Neural cell (in vitro differentiated cells): Measurements from ENCODE around the gene TNKS1BP1. TPM values are rescaled to one million over a fixed set of nuclear protein-coding genes. Genes with fewer than 3 reads are reported as not detected.
A peak's percentile ranks its signal among the peaks of the same experiment; 100 is the strongest.

ENCODE experiments used
- H2AFZ ChIP-seq: fragments of 200-600, 300-800 bp; sonication (generic), shearing (Covaris generic); 2 replicates; pipeline ENCODE4 v1.6.0; 2014; ENCODE audit warnings: low read depth, mild to moderate bottlenecking, antibody characterized with exemption, low read length, moderate library complexity
- H3F3A ChIP-seq: fragments of 200-600 bp; shearing (Covaris generic); 2 replicates; pipeline ENCODE4 v1.6.1; 2016; ENCODE audit warnings: mild to moderate bottlenecking, moderate library complexity, mixed read lengths, antibody characterized with exemption, low read length; ENCODE audit not compliant: insufficient read depth, poor library complexity, severe bottlenecking
- H3K27ac ChIP-seq: fragments of 200-600, 300-800 bp; sonication (generic), shearing (Covaris generic); 2 replicates; pipeline ENCODE4 v1.5.1; 2014; ENCODE audit warnings: mild to moderate bottlenecking, low read length, moderate library complexity
- H3K27me3 ChIP-seq: fragments of 300-800, 200-600 bp; sonication (generic), shearing (Covaris generic); 2 replicates; pipeline ENCODE4 v1.6.0; 2014; ENCODE audit warnings: mild to moderate bottlenecking, low read depth, low read length, moderate library complexity; ENCODE audit not compliant: insufficient read depth
- H3K36me3 ChIP-seq: fragments of 300-800, 200-600 bp; sonication (generic), shearing (Covaris generic); 2 replicates; pipeline ENCODE4 v1.5.1; 2014; ENCODE audit warnings: mild to moderate bottlenecking, antibody characterized with exemption, low read length, moderate library complexity; ENCODE audit not compliant: insufficient read depth
- H3K4me2 ChIP-seq: fragments of 300-800, 200-600 bp; sonication (generic), shearing (Covaris generic); 2 replicates; pipeline ENCODE4 v1.6.0; 2014; ENCODE audit warnings: mild to moderate bottlenecking, low read length
- H3K4me3 ChIP-seq: fragments of 300-800, 200-600 bp; sonication (generic), shearing (Covaris generic); 2 replicates; pipeline ENCODE4 v1.5.1; 2014; ENCODE audit warnings: mild to moderate bottlenecking, low read length, moderate library complexity
- H3K79me2 ChIP-seq: fragments of 200-600 bp; shearing (Covaris generic); replicated peaks from 2 replicates; pipeline ENCODE4 v1.6.0; 2014; ENCODE audit warnings: mild to moderate bottlenecking, low read length, moderate library complexity; ENCODE audit not compliant: insufficient read depth
- H3K9ac ChIP-seq: fragments of 300-800, 200-600 bp; sonication (generic), shearing (Covaris generic); 2 replicates; pipeline ENCODE4 v1.6.1; 2016; ENCODE audit warnings: mild to moderate bottlenecking, low read length, mixed read lengths
- H3K9me2 ChIP-seq: fragments of 200-600 bp; shearing (Covaris generic); 2 replicates; pipeline ENCODE4 v1.6.1; 2016; ENCODE audit warnings: mild to moderate bottlenecking, low read length, mixed read lengths; ENCODE audit not compliant: insufficient read depth
- H3K9me3 ChIP-seq: fragments of 200-600, 300-800 bp; sonication (generic), shearing (Covaris generic); 2 replicates; pipeline ENCODE4 v1.6.1; 2016; ENCODE audit warnings: mild to moderate bottlenecking, mixed run types, low read length, moderate library complexity, mixed read lengths
- H4K20me1 ChIP-seq: fragments of 200-600 bp; shearing (Covaris generic); 2 replicates; pipeline ENCODE4 v1.6.1; 2016; ENCODE audit warnings: mild to moderate bottlenecking, mixed run types; ENCODE audit not compliant: insufficient read depth
- CTCF ChIP-seq: fragments of 450-650 bp; IDR thresholded peaks from 2 replicates; pipeline ENCODE4 v1.5.1; 2014; ENCODE audit warnings: antibody characterized with exemption, mild to moderate bottlenecking, moderate library complexity; ENCODE audit not compliant: poor library complexity, severe bottlenecking
- EP300 ChIP-seq: fragments of 450-650 bp; conservative IDR thresholded peaks from 2 replicates; pipeline ENCODE4 v1.6.1; 2014; ENCODE audit warnings: antibody characterized with exemption, mild to moderate bottlenecking, moderate library complexity; ENCODE audit not compliant: poor library complexity, severe bottlenecking
- EZH2 ChIP-seq: fragments of 200-600, 300-800 bp; shearing (Covaris generic), sonication (generic); IDR thresholded peaks from 2 replicates; pipeline ENCODE4 v1.6.1; 2014; ENCODE audit warnings: antibody characterized with exemption, low read length, borderline replicate concordance, mild to moderate bottlenecking; ENCODE audit not compliant: insufficient read depth, poor library complexity, severe bottlenecking
- MXI1 ChIP-seq: fragments of 450-650 bp; conservative IDR thresholded peaks from 2 replicates; pipeline ENCODE4 v1.6.1; 2014; ENCODE audit warnings: antibody characterized with exemption, mild to moderate bottlenecking; ENCODE audit not compliant: poor library complexity, severe bottlenecking
- POLR2AphosphoS5 ChIP-seq: IDR thresholded peaks from 2 replicates; pipeline ENCODE4 v1.6.1; 2012
- RAD21 ChIP-seq: fragments of 450-650 bp; conservative IDR thresholded peaks from 2 replicates; pipeline ENCODE4 v1.6.1; 2014; ENCODE audit warnings: antibody characterized with exemption, mild to moderate bottlenecking, moderate library complexity
- SMC3 ChIP-seq: fragments of 450-650 bp; conservative IDR thresholded peaks from 2 replicates; pipeline ENCODE4 v1.6.1; 2014; ENCODE audit warnings: antibody characterized with exemption, mild to moderate bottlenecking, moderate library complexity; ENCODE audit not compliant: poor library complexity
- TAF1 ChIP-seq: IDR thresholded peaks from 2 replicates; pipeline ENCODE4 v1.6.1; 2012; ENCODE audit warnings: low read depth
- polyA plus RNA-seq: library from polyadenylated mRNA; depleted of rRNA; stranded (reverse); fragments of >200 nt; gene quantifications from 2 replicates; pipeline ENCODE4 v1.2.3, GENCODE V29; 2014
- TF ChIP-seq, protein P1 (sequence below): IDR thresholded peaks from 2 replicates; pipeline ENCODE4 v1.6.1; 2012; ENCODE audit warnings: borderline replicate concordance

TNKS1BP1 gene
- polyA plus RNA-seq, 1 donor from 2014 or later: 8.9 TPM

DNA sequence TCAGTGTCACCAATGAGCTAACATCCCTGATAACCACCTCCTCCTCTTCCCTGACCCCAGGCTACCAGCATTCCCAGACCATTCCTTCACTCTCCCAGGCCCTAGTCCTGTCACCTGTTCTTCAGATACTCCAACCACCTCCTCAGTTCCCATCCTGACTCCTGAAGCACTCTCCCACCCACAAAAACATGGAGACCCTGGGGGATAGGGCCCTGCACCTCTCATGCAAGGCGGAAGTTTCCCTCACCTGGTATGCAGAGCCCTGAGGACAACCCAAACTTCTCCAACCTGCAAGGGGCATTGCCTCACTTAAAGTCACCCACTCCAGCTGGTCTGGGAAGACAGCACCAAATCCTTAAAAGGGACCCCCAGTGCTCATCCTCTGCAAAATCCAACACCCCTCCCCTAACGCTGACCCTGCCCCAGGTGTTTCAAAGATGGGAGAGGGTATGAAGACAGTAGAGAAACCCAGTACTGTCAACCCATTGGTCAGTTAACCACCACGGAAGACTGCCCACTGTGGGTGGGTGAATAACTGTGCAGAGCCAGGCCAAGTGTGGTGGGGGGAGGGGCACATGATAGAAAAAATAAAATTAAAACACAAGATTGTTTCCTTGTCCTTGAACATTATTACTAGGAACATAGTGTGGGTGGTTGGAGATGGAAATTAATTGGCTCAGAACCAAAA lies 1.4 kb downstream of the TNKS1BP1 start:
- Histone ChIP-seq H3K27me3 (no peaks in the 10 kb centered on the region), H3K9me3 (no peaks in the 10 kb centered on the region), H3K27ac (peak overlapping the region; percentile 79), H4K20me1 (no peaks in the 10 kb centered on the region), H2AFZ (no peak overlapping the region), H3K79me2 (peaks cover 30% of the 10 kb centered on the region), H3K36me3 (peaks cover 6% of the 10 kb centered on the region), H3K4me2 (peak overlapping the region; percentile 80), H3K9ac (peak overlapping the region; percentile 84), H3F3A (peaks cover 3% of the 10 kb centered on the region), H3K9me2 (no peaks in the 10 kb centered on the region), H3K4me3 (peak overlapping the region; percentile 92)
- TF ChIP-seq TAF1: no peak
- no peak for TF ChIP-seq RAD21
- TF ChIP-seq MXI1: no peak
- no peak for TF ChIP-seq CTCF
- TF ChIP-seq EP300: no peak
- TF ChIP-seq, protein P1, sequence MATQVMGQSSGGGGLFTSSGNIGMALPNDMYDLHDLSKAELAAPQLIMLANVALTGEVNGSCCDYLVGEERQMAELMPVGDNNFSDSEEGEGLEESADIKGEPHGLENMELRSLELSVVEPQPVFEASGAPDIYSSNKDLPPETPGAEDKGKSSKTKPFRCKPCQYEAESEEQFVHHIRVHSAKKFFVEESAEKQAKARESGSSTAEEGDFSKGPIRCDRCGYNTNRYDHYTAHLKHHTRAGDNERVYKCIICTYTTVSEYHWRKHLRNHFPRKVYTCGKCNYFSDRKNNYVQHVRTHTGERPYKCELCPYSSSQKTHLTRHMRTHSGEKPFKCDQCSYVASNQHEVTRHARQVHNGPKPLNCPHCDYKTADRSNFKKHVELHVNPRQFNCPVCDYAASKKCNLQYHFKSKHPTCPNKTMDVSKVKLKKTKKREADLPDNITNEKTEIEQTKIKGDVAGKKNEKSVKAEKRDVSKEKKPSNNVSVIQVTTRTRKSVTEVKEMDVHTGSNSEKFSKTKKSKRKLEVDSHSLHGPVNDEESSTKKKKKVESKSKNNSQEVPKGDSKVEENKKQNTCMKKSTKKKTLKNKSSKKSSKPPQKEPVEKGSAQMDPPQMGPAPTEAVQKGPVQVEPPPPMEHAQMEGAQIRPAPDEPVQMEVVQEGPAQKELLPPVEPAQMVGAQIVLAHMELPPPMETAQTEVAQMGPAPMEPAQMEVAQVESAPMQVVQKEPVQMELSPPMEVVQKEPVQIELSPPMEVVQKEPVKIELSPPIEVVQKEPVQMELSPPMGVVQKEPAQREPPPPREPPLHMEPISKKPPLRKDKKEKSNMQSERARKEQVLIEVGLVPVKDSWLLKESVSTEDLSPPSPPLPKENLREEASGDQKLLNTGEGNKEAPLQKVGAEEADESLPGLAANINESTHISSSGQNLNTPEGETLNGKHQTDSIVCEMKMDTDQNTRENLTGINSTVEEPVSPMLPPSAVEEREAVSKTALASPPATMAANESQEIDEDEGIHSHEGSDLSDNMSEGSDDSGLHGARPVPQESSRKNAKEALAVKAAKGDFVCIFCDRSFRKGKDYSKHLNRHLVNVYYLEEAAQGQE: no peak
- no peak for TF ChIP-seq EZH2
- TF ChIP-seq SMC3: no peak
- TF ChIP-seq POLR2AphosphoS5: no peak

GRCh38 chr11:57322256-57323166 lies 2.2 kb downstream of the TNKS1BP1 start:
- Histone ChIP-seq H3K9me3 (no peaks in the 10 kb centered on the region), H3K36me3 (peaks cover 10% of the 10 kb centered on the region), H3K4me2 (no peak overlapping the region), H3F3A (peaks cover 3% of the 10 kb centered on the region), H3K9ac (peak overlapping the region; percentile 25), H2AFZ (no peak overlapping the region), H3K4me3 (peak overlapping the region; percentile 92), H3K27me3 (no peaks in the 10 kb centered on the region), H3K79me2 (peaks cover 30% of the 10 kb centered on the region), H3K27ac (peak overlapping the region; percentile 3), H3K9me2 (no peaks in the 10 kb centered on the region), H4K20me1 (no peaks in the 10 kb centered on the region)
- TF ChIP-seq RAD21 (no peak), MXI1 (no peak), EZH2 (no peak), POLR2AphosphoS5 (no peak), CTCF (no peak), EP300 (no peak), TAF1 (no peak), SMC3 (no peak)
- TF ChIP-seq, protein P1: no peak
